GM19099 (cell line): ENCODE results near the gene GALNT7.

Source experiments
- POLR2A ChIP-seq: IDR thresholded peaks from 3 replicates; pipeline ENCODE4 v1.6.1; 2011; ENCODE audit warnings: low read depth; ENCODE audit not compliant: insufficient read length; ENCODE audit errors: extremely low read depth

Gene GALNT7

DNA sequence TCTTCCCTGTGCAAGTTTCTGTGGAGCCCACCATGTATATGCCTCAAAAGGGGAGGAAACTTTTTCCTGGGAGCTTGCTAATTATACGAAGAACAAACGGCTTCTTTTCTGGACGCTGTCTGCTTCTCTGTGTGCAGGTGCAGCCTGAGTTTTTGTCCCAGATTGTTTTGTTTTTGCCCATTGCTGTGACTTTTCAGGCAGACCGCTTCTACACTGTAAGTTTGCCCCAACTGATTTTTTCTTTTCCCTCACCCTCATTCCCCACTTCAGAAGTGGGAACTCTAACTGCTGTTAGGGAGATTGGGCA, 113.6 kb downstream of the GALNT7 start:
- TF ChIP-seq POLR2A: no peak

DNA sequence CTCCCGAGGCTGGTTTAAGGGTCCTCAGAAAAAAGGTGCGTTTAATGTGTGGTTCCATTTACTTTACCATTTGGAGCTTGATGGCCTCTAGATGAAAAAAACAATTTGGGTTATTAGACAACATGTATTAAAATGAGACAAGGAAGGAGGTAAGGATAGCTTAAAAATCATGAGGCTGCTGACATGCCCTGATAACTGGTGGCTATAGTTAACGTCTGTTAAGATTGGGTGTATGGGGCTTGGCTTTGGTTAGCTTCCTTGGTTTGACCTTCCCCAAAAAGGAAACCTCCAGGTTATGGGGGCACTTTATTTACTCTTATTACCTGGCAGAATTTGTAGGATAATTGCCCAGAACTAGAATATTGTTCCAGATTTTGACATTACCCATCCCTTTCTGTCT, 114.0 kb downstream of the GALNT7 start:
- no peak for TF ChIP-seq POLR2A

DNA sequence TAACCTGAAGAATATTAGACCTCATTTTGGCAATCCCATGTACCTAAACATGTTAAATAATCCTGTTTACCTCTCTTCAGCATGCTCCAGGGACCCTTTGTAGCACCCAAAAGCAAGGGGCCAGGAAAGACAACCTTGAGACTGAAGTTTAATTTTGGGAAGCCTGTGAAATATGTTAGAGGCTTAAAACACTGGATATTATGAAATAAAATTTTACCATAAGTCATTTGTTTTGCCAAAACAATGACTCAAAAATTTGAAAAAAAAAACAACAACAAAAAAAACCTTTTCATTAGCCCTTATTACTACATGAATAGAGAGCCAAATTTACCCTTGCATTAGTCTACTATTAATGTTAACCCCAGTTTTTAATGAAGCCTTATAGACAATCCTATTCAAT, 115.9 kb downstream of the GALNT7 start:
- TF ChIP-seq POLR2A: no peak

DNA sequence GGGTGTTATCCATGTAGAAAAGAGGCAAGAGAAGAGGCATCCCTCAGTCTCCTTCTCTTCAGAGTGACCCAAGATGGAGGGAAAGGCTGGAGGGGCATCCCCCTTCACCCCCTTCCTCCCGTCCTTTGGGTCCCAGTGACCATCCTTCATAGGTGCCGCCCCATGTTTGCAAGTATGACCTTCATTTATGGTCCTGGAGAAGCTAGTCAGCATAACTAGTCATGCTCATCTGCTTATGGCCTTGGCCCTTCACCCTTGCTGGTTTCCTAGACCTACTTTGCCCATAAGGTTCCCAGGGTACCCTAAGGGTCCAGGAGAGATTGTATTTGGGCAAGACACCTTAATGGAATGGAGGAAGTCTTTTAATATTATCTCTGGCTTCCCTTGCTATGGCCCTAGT, 118.9 kb downstream of the GALNT7 start:
- TF ChIP-seq POLR2A: no peak

DNA sequence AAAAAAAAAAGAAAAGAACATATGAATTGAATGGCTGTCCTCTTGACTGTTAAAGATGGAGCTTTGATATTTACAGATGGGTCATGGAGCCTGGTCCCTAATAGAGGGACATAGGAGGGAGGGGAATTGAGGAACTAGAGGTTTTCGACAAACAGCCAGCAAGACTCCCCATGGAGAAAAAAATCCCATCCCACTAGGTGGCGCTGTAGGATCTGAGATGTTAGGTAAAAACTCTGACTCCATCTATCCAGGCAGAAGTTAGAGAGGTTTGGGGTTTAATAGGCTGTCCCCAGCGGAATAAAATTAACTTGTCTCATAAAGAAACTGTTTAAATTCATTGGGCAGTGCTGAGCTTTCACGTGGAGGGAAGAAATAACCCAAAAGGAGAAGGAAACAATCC, 119.7 kb downstream of the GALNT7 start:
- TF ChIP-seq POLR2A: no peak

DNA sequence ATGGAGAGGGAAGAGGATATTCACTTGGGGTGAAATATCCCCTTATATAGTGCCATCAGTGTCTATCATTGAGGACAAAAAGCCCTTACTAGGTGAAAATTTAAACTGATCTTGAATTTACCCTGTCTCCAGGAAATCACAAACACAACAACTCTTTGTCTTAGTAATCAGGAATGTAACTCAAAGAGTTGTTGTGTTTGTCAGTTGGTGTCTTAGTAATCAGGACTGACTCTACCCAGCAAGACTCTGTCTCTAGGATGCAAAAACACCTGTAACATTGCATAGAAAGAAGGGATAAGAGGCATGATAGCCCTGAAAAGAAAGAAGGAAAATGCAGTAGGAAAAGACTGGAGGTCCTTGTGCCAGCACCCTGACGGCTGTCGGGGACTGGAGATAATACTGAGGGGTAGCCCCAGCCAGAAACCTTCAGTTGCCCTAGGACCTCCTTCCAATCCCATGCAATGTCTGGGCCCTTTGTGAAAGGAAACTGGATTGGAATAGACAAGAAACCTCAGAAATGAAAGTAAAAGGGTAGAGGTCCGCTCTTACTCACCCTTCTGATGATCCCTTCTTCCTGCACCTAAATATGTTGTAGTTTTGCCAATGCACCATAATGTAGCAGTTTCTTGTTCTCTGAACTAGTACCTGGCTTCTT, 120.2 kb downstream of the GALNT7 start:
- no peak for TF ChIP-seq POLR2A

DNA sequence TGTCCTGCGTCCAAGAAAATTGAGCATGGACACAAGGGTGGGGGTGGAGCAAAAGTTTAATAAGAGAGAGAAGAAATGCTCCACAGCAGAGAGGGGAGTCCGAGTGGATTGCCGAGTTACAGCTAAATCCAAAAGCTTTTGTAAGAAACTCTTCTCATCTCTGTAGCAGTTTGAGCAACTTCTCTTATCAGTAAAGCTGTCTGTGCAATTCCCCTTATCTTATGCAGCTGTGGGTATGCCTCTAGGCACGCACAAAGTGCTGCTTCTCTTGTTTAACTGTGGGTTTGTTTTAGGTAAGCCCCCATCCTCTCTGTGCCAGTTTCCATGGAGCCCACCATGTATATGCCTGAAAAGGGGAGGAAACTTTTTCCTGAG, 120.7 kb downstream of the GALNT7 start:
- no peak for TF ChIP-seq POLR2A

DNA sequence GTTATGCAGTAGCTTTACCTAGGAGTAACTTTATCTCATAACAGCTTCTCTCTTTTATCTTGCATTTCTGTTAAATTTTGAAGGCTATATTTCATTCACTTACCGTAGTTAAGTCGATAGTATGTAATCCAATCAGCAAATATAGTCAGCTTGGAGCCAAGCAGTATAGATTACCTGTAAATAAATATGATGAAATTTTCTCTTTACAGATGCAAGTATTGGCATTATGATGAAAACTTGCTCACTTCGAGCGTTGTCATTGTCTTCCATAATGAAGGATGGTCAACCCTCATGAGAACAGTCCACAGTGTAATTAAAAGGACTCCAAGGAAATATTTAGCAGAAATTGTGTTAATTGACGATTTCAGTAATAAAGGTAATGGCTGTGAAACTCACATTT, 123.3 kb downstream of the GALNT7 start:
- TF ChIP-seq POLR2A: no peak

DNA sequence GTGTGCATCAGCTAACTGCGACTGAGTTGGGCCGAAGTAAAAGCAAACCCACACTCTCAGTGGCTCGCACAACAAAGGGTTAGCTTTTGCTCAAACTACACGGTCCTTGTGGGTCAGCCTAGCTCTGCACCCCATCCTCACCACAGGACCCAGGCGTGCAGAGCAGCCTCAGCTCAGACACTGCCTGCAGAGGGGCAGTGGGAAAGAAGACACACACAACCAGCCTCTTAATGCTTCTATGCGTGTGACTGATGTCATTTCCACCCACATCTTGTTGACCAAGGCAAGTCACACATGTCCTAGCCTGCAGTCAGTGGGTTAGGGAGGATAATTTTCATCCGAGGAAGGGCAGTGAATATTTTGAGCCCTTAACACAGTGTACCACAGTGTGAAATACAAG, 125.1 kb downstream of the GALNT7 start:
- TF ChIP-seq POLR2A: no peak

DNA sequence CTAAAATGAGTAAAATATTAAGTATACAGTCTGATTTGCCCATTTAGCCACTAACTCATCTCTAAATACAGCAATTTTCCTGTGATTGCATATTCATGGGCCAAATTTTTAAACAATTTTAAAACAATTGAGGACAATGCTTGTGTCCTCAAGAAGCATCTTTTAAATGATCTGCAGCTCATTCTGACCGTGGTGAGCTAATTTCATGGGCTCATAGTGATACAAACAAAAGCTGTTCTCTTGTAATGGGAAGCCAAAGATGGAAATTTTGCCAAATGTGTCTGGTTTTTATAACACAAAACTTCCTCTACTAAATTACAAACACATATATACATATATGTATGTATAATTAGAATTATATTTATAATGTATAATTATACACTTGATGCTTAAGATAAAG, 125.8 kb downstream of the GALNT7 start:
- TF ChIP-seq POLR2A: no peak

DNA sequence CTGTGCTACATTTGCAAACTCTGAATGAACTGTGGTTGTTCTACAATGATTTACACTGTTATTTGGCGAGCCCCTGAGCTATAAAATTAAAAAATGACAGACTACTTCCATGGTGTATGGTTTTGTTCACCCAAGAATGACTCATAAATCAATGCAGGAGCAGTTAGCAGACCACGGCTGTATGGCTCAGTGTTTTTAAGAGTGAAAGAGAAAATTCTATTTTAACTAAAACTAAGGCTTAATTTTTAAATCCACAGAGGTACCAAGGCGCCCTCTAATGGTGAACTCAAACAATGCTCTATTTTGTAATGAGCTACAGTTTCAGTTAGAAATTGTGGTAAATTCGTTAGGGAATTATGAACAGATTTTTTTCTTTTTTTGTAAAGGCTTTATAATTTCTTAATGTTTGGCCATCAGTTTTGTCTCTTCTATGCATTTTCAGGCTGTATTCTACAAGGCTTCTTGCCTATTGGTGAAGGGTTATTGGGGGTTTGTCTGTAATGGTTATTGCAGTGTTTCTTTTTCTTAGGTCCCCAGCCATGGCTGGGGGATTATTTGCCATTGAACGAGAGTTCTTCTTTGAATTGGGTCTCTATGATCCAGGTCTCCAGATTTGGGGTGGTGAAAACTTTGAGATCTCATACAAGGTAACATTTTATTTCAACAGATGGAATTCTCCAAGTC, 133.0 kb downstream of the GALNT7 start:
- no peak for TF ChIP-seq POLR2A

DNA sequence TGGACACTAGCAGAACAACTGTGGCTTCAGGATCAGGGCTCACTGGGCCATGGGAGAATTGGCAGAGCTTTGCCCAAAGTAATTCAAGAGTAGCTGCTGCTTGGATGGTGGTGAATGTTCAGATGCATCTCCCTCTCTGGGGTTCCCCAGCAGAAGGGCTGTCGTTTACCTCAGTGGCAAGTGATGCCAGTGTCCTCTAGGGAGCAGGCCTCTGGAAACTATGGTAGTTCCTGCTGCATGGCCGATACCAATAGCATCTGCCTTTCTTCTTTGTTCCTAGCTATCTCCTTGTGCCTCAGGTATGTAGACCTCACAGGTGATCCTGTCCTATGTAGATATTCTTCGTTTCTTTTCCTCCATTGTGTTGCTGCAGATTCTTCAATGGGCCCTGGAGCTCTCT, 139.2 kb downstream of the GALNT7 start:
- TF ChIP-seq POLR2A: no peak

DNA sequence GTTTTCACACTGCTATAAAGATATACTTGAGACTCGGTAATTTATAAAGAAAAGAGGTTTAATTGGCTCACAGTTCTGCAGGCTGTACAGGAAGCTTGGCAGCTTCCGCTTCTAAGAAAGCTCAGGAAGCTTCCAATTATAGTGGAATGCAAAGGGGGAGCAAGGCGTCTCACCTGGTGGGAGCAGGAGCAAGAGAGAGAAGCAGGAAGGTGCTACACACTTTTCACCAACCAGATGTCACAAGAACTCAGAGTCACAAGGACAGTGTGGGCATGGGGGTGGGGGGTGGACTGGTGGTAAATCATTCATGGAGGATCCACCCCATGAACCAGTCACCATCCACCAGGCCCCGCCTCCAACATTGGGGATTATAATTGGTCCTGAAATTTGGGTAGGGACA, 142.8 kb downstream of the GALNT7 start:
- no peak for TF ChIP-seq POLR2A

DNA sequence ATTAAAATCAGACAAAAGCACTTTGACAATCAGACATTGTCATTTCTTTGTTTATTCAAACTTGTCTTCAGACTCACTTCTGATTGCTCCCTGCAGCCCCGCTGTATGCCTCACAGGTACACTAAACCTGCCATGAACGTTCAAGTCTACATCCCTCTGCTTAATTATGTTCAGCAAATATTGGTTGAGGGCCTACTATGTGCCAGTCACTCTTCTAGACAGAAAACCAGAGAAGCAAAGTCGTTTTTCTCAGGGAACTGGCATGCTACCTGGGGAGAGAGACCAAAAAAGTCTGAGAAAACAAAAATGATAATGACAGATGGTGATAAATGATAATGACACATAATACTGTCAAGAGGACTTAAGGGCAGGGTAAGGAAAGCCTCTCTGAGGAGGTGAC, 146.1 kb downstream of the GALNT7 start:
- no peak for TF ChIP-seq POLR2A

DNA sequence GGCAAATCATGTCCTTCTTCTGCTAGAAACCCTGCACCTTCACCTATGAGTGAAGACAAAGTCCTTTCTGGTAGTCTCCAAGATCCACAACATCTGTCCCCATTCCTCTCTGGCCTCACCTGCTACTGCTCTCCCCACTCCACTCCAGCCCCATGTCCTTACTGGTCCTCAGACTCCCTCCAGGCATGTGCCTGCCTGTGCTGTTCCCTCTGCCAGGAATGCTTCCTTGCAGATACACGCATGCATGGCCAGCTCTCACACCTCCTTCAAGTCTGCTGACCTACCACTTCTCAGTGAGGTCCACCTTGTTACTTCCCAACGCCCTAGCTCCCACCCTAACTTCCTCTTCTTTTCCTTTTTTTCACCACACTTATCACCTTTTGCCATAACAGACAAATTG, 147.4 kb downstream of the GALNT7 start:
- TF ChIP-seq POLR2A: no peak

DNA sequence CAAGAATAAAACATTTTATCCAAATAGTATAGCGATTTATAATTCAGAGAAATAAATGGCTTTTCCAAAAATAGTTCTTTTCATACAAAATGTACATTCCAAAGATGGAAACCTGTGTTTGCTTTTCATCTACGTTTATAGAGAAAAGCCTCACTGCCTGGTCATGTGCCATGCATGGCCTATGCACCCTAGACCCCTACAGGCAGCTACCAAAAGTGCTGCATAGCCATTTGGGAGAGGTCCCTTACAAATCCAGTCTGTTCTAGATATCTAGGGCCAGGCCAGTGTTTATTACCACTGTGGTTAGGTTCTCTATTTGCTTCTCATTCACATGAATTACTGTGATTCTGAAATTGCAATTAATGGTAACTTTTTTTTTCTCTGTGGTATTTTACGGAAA, 148.4 kb downstream of the GALNT7 start:
- no peak for TF ChIP-seq POLR2A

DNA sequence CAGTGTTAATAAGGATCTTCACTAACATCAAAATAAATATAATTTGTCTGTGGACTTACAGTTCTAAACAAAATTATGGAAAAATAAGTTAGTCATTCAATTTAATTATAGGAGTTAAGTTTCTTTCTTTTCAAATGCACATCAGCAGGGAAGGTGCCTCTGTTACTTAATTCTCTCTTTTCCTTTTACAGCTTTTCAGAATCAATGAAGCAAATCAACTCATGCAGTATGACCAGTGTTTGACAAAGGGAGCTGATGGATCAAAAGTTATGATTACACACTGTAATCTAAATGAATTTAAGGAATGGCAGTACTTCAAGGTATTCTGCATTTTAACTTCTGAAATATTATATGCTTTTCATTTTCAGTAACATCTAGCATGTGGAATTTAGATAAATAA, 149.6 kb downstream of the GALNT7 start:
- no peak for TF ChIP-seq POLR2A
